Neuronal stem cell (in vitro differentiated cells): ENCODE measurements around the gene FLYWCH1.

Experiments used
- DNase-seq: peaks from one replicate; pipeline ENCODE4 v3.0.0-alpha.2; 2013; ENCODE audit warnings: low spot score
- H2AFZ ChIP-seq: one replicate; pipeline ENCODE4 v1.6.1; 2013; ENCODE audit warnings: mild to moderate bottlenecking, low read length, inconsistent platforms
- H2AK5ac ChIP-seq: 2 replicates; pipeline ENCODE4 v1.6.1; 2013; ENCODE audit warnings: low read depth, mild to moderate bottlenecking, inconsistent platforms, low read length, moderate library complexity, mixed read lengths
- H2BK120ac ChIP-seq: 2 replicates; pipeline ENCODE4 v1.6.1; 2013; ENCODE audit warnings: low read depth, mild to moderate bottlenecking, inconsistent platforms, low read length, moderate library complexity, mixed read lengths
- H2BK12ac ChIP-seq: one replicate; pipeline ENCODE4 v1.6.1; 2013; ENCODE audit warnings: low read length, inconsistent platforms
- H2BK15ac ChIP-seq: 2 replicates; pipeline ENCODE4 v1.6.1; 2013; ENCODE audit warnings: mild to moderate bottlenecking, low read length, inconsistent platforms, mixed read lengths
- H2BK5ac ChIP-seq: one replicate; pipeline ENCODE4 v1.6.1; 2013; ENCODE audit warnings: inconsistent platforms, mild to moderate bottlenecking, low read length, moderate library complexity
- H3K14ac ChIP-seq: one replicate; pipeline ENCODE4 v1.6.1; 2013; ENCODE audit warnings: low read length, inconsistent platforms
- H3K18ac ChIP-seq: 2 replicates; pipeline ENCODE4 v1.6.1; 2013; ENCODE audit warnings: low read length, inconsistent platforms
- H3K23ac ChIP-seq: 2 replicates; pipeline ENCODE4 v1.6.1; 2013; ENCODE audit warnings: low read depth, mild to moderate bottlenecking, mixed read lengths, low read length, inconsistent platforms; ENCODE audit not compliant: poor library complexity
- H3K27ac ChIP-seq: replicated peaks from 3 replicates; pipeline ENCODE4 v1.5.1; 2013; ENCODE audit warnings: low read length, inconsistent platforms
- H3K27me3 ChIP-seq, 3 experiments: 2 replicates each; pipeline ENCODE4 v1.6.1; 2013; ENCODE audit warnings: low read length in 3 of 3, mild to moderate bottlenecking in 2 of 3, inconsistent platforms in 1 of 3, low read depth in 1 of 3, mixed read lengths in 1 of 3, moderate library complexity in 1 of 3; ENCODE audit not compliant: control insufficient read depth in 3 of 3, insufficient read depth in 3 of 3
- H3K36me3 ChIP-seq, 2 donors: replicated peaks in 1 of 2; 2 replicates each; pipeline ENCODE4 v1.6.1; 2013; ENCODE audit warnings: low read length in 2 of 2; ENCODE audit not compliant: control insufficient read depth in 2 of 2, insufficient read depth in 2 of 2
- H3K4ac ChIP-seq: 2 replicates; pipeline ENCODE4 v1.6.1; 2013; ENCODE audit warnings: inconsistent platforms, mild to moderate bottlenecking, low read length, moderate library complexity
- H3K4me1 ChIP-seq, 2 donors: 1 replicate in 1 of 2; 2 replicates in 1 of 2; pipeline ENCODE4 v1.6.1; 2013; ENCODE audit warnings: low read length in 2 of 2, low read depth in 1 of 2; ENCODE audit not compliant: control insufficient read depth in 2 of 2, insufficient read depth in 1 of 2
- H3K4me2 ChIP-seq: one replicate; pipeline ENCODE4 v1.6.1; 2013; ENCODE audit warnings: mild to moderate bottlenecking, low read length, inconsistent platforms; ENCODE audit not compliant: insufficient read depth, poor library complexity, severe bottlenecking
- H3K4me3 ChIP-seq, 2 donors: 2 replicates each; pipeline ENCODE4 v1.5.1; 2013; ENCODE audit warnings: low read length in 2 of 2, mild to moderate bottlenecking in 2 of 2, inconsistent platforms in 1 of 2, moderate library complexity in 1 of 2
- H3K79me1 ChIP-seq: one replicate; pipeline ENCODE4 v1.6.1; 2013; ENCODE audit warnings: low read depth, mild to moderate bottlenecking, inconsistent platforms, low read length, moderate library complexity
- H3K9ac ChIP-seq: one replicate; pipeline ENCODE4 v1.6.1; 2013; ENCODE audit warnings: mild to moderate bottlenecking, low read depth, low read length, inconsistent platforms; ENCODE audit not compliant: poor library complexity
- H3K9me3 ChIP-seq, 2 donors: replicated peaks in 1 of 2; 2 replicates each; pipeline versions ENCODE3 to v1.6.1; 2013; ENCODE audit warnings: low read length in 2 of 2, mild to moderate bottlenecking in 2 of 2, inconsistent platforms in 1 of 2, low read depth in 1 of 2, mixed read lengths in 1 of 2, moderate library complexity in 1 of 2; ENCODE audit not compliant: control insufficient read depth in 2 of 2, insufficient read depth in 1 of 2
- H4K8ac ChIP-seq: one replicate; pipeline ENCODE4 v1.6.1; 2013; ENCODE audit warnings: low read depth, mild to moderate bottlenecking, inconsistent platforms, low read length, moderate library complexity
- H4K91ac ChIP-seq: one replicate; pipeline ENCODE4 v1.6.1; 2013; ENCODE audit warnings: low read length, low read depth, mild to moderate bottlenecking, inconsistent platforms; ENCODE audit not compliant: poor library complexity
- WGBS, 2 donors: extraction: QIAGEN DNeasy Blood & Tissue Kit; methylation state at CpG; one replicate each; pipeline ENCODE4 v1.1.7; 2013; ENCODE audit warnings: missing lambda C conversion rate in 2 of 2, mixed read lengths in 1 of 2; ENCODE audit not compliant: insufficient read length in 2 of 2, insufficient replicate concordance in 1 of 2; ENCODE audit errors: extremely low coverage in 2 of 2; 5-methylcytosine and 5-hydroxymethylcytosine counted together

The FLYWCH1 gene

DNA sequence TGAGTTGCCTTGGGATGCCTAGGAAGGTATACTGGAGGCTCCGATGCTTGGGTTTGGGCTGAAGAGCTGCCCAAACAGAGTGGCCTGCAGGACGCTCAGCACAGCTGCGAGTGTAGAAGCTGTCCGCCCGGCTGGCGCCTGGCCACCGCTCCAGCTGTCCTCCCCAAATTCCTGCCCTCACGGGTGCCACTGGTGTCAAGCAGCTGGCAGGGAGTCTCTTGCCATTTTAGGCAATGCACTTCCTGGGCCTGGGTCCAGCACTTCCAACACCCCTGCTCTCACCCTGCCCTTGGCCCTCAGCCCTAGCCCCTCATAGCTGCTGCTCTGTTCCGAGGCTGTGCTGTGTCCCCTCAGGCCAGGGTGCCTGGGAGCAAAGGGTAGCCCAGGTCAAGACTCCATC, 73.7 kb downstream of the FLYWCH1 start:
- peak overlapping the region; percentile 96 for H2BK12ac ChIP-seq
- H3K27me3 ChIP-seq: peaks cover 0 to 62% (median 0%) of the 10 kb centered on the region in 3 experiments
- H3K4me2 ChIP-seq: no peak overlapping the region
- peak overlapping the region; percentile 89 for H2AK5ac ChIP-seq
- no peak overlapping the region for H4K91ac ChIP-seq
- H2AFZ ChIP-seq: no peak overlapping the region
- H3K14ac ChIP-seq: no peak overlapping the region
- no peak overlapping the region for H3K4me3 ChIP-seq
- no CpG with 5 or more reads among the region's 9 CpGs for WGBS, 2 donors
- H3K9ac ChIP-seq: peak overlapping the region; percentile 32
- peak overlapping the region; percentile 54 for H2BK15ac ChIP-seq
- no peak overlapping the region for H3K27ac ChIP-seq
- H2BK5ac ChIP-seq: peak overlapping the region; percentile 19
- H3K36me3 ChIP-seq: no peaks in the 10 kb centered on the region
- peak overlapping the region; percentile 81 for H3K23ac ChIP-seq
- H3K9me3 ChIP-seq: no peaks in the 10 kb centered on the region
- H4K8ac ChIP-seq: no peak overlapping the region
- H3K4me1 ChIP-seq: peaks cover 8 to 17% of the 10 kb centered on the region in 2 donors
- H2BK120ac ChIP-seq: no peak overlapping the region
- no peaks in the 10 kb centered on the region for H3K79me1 ChIP-seq
- H3K18ac ChIP-seq: no peak overlapping the region
- no peak for DNase-seq
- no peak overlapping the region for H3K4ac ChIP-seq

DNA sequence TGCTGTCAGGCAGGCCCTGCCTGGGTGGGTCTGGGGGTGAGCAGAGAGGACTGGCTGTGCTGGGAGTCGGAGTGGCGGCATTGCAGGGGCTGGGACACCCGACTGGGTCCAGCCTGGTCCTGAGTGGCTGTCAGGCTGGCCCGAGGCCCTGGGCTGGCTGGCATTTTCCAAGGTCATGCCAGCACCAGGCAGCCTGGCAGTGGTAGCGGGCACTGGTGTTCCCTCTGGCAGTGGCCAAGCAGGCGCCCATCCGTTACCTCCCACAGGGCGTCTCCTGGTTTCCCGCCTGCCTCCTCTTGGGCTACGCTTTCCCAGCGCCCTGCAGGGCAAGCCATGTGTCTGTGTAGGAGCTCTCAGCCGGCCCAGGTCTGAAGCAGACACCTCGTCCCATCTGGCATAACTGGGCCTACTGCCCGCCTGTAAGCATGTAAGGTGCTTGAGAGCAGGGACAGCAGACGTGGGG, 74.2 kb downstream of the FLYWCH1 start:
- Histone ChIP-seq H3K18ac (peak overlapping the region; percentile 28), H3K23ac (peak overlapping the region; percentile 81), H3K4me1 (peaks cover 8 to 14% of the 10 kb centered on the region in 2 donors), H2AK5ac (peak overlapping the region; percentile 89), H2BK120ac (no peak overlapping the region), H3K36me3 (no peaks in the 10 kb centered on the region), H3K4me2 (no peak overlapping the region), H3K4ac (no peak overlapping the region), H4K91ac (no peak overlapping the region), H2BK15ac (peak overlapping the region; percentile 54), H3K27ac (no peak overlapping the region), H2BK5ac (peak overlapping the region; percentile 19), H3K9ac (no peak overlapping the region), H4K8ac (no peak overlapping the region), H3K79me1 (no peaks in the 10 kb centered on the region), H3K27me3 (peaks cover 0 to 66% (median 0%) of the 10 kb centered on the region in 3 experiments), H3K14ac (peak overlapping the region; percentile 89), H2BK12ac (peak overlapping the region; percentile 96), H3K9me3 (no peaks in the 10 kb centered on the region), H2AFZ (no peak overlapping the region), H3K4me3 (no peak overlapping the region)
- DNase-seq: no peak
- WGBS, 2 donors: no CpG with 5 or more reads among the region's 15 CpGs

DNA sequence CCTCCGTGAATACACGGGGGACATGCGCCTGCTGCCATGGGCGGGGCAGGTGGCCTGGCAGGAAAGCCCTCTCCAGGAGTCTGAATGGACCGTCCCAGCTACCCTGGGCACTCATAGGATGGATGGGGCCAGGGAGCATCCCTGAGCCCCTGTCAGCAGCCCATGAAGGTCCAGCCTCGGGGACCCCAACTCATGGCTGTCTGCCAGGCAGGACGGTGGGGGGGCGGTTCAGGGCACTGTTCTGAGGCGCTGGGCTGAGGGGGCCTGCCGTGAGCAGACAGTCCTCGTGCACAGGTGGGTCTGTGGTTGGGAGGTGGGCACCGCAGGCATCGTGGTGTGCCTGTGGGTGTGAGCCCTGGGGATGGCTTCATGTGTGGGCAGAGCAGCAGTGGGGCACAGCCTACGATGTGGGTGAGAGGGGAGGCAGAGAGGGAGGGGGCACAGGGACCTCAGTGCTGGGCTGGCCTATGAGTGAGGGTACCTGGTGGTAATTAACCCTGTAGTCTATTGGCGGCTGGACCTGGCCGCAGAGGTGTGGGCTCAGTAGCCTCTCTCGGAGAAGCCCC, 75.0 kb downstream of the FLYWCH1 start:
- Histone ChIP-seq H3K4me3 (no peak overlapping the region), H3K36me3 (no peaks in the 10 kb centered on the region), H3K27me3 (peaks cover 0 to 74% (median 0%) of the 10 kb centered on the region in 3 experiments), H2BK15ac (peak overlapping the region; percentile 54), H3K27ac (no peak overlapping the region), H3K4ac (no peak overlapping the region), H2BK5ac (peak overlapping the region; percentile 53), H4K8ac (no peak overlapping the region), H3K9me3 (no peaks in the 10 kb centered on the region), H3K14ac (peak overlapping the region; percentile 17), H2BK120ac (no peak overlapping the region), H2AK5ac (peak overlapping the region; percentile 88), H3K4me1 (peaks cover 4 to 7% of the 10 kb centered on the region in 2 donors), H4K91ac (no peak overlapping the region), H3K79me1 (no peaks in the 10 kb centered on the region), H3K9ac (peak overlapping the region; percentile 2), H3K18ac (peak overlapping the region; percentile 48), H3K23ac (no peak overlapping the region), H2AFZ (no peak overlapping the region), H3K4me2 (no peak overlapping the region), H2BK12ac (no peak overlapping the region)
- WGBS, 2 donors: no CpG with 5 or more reads among the region's 17 CpGs
- no peak for DNase-seq

DNA sequence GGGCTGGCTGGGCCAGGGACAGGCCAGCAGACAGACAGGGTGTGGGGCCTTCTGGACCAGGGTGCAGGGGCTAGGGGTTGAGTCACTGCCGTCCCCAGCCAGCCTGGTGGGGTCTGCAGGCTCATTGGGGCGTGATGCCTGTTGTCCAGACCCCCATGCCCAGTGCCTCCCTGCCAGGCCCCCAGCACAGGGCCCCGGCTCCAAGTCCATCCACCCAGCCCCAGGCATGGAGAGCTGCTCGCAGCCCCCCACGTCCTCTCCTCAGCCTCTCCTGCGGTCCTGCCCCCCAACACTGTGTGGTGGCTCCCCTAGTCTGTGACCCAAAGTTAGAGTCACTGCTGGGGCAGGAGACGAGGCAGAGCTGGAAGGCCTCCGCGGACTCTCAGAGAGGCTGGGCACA, 75.6 kb downstream of the FLYWCH1 start:
- H2BK12ac ChIP-seq: peak overlapping the region; percentile 73
- no peak overlapping the region for H3K4ac ChIP-seq
- DNase-seq: no peak
- H2BK15ac ChIP-seq: peak overlapping the region; percentile 54
- H2BK120ac ChIP-seq: no peak overlapping the region
- no peak overlapping the region for H4K8ac ChIP-seq
- H3K4me3 ChIP-seq: no peak overlapping the region
- peaks cover 0 to 77% (median 0%) of the 10 kb centered on the region in 3 experiments for H3K27me3 ChIP-seq
- no peak overlapping the region for H3K4me2 ChIP-seq
- no peak overlapping the region for H3K23ac ChIP-seq
- peak overlapping the region; percentile 83 for H3K18ac ChIP-seq
- no peaks in the 10 kb centered on the region for H3K9me3 ChIP-seq
- H3K4me1 ChIP-seq: peaks cover 0 to 3% of the 10 kb centered on the region in 2 donors
- H2AFZ ChIP-seq: no peak overlapping the region
- H3K14ac ChIP-seq: peak overlapping the region; percentile 71
- no peak overlapping the region for H3K27ac ChIP-seq
- H3K79me1 ChIP-seq: no peaks in the 10 kb centered on the region
- peak overlapping the region; percentile 53 for H2BK5ac ChIP-seq
- H3K9ac ChIP-seq: no peak overlapping the region
- H4K91ac ChIP-seq: no peak overlapping the region
- H2AK5ac ChIP-seq: peak overlapping the region; percentile 88
- H3K36me3 ChIP-seq: no peaks in the 10 kb centered on the region
- WGBS, 2 donors: no CpG with 5 or more reads among the region's 9 CpGs
